Mucosa of gallbladder (tissue), 1 donor: Measurements from ENCODE around the gene MIPEP. TPM values are rescaled to one million over a fixed set of nuclear protein-coding genes. Genes with fewer than 3 reads are reported as not detected.
"Not testable (repeated sequence)": the region's sequence is repeated elsewhere in the genome, so short reads cannot be mapped to it uniquely, and the experiment has no call there.

Source experiments
- DNase-seq: peaks from one replicate; pipeline ENCODE4 v3.0.0-alpha.2; 2020; ENCODE audit warnings: low spot score
- total RNA-seq: library from RNA; stranded (reverse); gene quantifications from one replicate; pipeline ENCODE4 v1.2.1, GENCODE V29; 2021
- donor health status: DM: no; HTN: no; CAD: no.

Gene MIPEP
- total RNA-seq, 1 donor from 2014 or later = 25.1 TPM

DNA sequence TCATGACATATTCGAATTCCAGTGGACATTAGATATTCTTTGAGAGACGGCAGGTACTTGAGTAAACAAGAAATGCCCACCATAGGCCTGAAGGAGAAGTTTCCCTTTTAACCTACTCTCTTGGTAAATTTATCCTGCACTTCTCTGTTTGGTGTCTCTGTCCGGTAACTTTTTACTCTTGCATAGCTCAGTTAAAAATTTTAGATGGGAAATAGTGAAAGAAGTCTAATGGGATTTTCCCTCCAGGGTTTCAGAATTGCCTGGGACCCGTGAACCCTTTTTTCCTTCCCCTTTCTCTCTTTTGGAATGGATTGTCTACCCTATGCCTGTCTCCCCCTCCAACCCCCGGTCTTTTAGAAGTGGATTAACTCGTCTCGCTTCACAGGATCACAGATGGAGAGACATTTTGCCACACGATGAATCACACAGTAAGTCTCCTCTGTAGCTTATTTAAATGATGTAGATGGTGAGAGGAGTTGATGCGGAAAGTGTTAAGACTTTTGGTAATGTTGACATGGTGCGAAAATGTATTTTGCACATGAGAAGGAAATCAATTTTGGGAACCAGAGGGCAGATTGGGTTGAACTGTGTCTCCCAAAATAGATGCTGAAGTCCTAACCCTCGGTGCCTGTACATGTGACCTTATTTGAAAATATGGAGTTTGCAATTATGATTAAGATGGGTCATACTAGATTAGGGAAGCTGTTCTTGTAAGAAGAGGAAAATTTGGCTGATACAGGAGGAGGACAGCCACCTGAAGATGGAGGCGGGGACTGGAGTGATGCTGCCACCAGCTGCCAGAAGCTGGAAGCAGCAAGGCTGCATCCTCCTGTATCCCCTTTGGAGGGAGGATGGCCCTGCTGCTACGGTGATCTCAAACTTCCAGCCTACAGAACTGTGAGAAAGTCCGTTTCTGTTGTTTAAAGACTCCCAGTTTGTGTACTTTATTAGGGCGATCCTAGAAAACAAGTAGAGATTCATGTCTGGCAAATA is 711 bp upstream of the MIPEP start:
- DNase-seq = no peak

DNA sequence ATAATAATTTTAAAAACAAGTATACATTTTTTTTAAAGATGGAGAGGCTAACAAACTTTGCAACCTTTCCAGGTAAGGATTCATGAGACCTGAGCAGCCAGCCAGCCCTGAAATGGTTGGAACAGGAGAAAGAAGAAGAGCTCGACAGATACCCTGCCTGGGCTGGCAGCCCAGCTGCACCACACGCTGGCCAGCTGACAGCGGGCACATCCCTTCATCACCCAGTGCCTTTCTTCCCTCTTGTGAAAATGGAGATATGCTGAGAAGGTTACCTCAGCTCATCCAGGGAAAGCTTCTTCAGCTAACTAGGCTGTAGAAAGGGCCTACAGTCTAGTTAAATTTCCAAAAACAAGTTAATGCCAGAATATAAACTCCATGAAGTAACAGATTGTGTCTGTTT is 4.8 kb downstream of the MIPEP start:
- not testable (repeated sequence) for DNase-seq

DNA sequence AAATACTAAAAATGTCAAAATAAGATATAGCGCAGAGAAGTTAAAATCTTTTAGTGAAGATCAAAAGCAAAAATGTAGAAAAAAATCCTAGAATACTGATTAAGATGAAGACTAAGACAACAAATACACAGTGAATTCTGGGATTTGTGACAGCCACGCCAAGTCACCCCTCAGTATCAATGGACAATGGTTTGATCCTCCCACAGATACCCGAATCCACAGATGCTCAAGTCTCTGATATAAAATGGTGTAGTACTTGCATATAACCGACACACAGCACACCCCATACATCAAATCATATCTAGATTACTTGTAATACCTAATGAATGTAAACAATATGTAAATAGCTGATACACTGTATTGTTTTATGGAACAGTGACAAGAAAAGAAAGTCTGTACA is 5.9 kb downstream of the MIPEP start:
- DNase-seq = no peak

DNA sequence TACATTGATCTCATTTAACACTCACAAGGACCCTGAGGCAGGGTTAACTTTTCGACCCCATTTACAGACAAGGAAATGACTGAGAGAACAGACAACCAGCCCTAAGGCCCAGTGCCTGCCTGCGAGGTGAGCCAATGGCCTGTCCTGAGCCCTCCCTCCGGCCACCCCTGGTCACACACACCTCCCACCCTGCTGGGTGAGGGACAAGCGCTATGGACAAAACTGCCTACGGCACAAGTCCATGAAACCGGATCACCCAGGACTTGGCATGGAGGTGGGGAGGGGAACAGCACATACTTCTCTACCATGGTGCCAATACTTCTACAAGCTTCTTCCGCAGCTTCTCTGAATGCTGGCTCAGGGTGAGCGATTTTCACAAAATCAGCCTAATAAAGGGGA is 7.8 kb downstream of the MIPEP start:
- not testable (repeated sequence) for DNase-seq

DNA sequence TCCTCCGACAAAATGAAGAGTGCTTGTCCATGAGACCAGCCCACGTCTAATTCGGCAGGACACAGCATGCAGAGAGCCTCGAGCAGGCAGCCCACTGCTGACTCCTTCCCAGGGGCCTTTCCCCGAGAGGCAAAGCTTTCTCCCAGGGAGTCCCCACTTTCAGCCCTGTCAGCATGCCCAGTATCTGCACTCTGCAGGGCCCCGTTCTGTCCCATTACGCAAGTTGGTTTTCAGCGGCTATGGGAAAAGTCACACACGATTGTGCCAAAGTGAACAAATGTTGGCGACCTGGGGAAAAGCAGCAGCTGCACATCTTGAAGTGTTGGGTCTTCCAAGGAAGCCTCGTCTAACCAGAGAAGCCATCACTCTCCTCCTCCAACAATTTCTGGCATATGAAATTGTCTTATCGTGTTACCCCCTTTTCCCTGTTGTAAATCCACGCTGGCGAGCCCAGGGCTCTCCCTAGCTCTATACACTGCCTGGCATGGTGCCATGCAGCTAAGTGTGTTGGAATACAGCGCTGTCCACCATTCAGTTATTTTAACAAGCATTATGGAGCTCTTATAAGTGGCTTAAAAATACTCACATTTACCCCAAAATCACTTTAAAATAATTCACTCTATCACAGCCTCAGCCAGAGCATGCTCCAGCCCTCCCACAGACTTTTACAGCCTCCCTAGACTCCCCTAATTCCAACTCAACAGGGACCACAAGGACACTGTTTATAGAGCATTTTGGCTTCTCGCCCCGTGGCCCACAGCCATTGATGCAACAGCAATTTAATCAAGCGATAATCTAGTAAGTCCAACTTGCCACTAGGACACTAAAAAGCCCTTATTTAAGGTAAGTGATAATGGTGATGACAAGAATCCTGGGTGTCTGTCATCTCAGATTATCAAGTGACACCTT is 8.5 kb downstream of the MIPEP start:
- DNase-seq = not testable (repeated sequence)

DNA sequence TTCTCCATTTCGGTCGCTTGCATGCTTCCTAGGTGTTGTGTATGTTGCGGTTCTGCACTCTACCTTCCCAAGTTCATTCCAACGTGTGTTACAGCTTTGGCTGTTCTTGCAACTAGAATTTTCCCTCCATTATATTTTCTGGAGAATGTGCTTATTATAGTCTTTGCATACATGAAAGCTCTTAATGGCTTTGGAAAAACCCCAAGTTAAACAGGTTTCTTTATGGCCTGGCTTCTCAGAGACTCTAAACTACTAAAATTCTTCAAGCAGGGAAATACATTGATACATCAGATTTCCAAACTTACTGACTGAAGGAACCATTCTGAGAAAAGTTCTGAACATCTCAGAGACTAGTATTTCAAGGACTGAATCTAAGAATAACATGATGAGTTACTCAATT is 11.9 kb downstream of the MIPEP start:
- no peak for DNase-seq

DNA sequence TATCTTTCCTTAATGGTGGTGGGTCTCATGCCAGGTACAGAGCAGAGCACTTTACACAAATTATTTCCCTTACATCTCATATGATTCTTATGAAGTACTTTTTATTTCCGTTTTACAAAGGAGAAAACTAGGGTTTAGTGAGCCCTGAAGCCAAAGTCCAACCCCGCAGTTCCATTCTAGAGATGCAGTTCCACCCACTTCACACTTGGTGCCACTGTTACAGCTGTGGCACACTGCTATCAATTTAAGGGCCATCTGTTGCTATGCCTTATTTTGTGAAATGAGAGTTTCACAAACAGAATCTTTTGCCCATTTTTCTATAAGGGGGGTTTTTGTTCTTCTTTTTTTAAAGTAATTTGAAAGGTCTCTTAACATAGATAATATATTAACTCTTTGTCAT is 12.9 kb downstream of the MIPEP start:
- DNase-seq = no peak

DNA sequence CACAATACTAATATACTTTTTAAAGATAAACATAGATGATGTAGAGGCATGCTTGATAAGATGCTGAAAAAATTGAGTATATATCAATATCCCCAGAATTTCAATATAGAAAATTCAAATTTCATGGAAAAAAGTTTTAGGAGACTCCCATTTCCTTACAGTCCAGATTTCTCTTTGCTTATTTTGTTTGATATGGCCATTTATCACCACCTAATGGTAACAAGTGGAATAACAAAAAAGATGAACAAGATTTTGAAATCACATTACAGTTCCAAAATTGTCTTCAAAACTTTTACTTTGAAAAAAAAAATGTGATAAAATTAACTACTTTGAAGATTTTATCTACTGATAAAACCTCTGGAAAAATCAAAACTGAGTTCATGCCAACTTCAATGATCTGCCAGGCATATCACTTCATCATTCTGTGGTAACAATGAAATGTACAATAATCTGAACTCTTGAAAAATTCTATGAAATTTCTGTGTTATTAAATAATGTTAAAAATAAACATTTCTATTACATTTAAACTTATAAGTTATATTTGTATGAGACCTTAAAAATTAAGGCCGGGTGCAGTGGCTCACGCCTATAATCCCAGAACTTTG is 17.5 kb downstream of the MIPEP start:
- DNase-seq = no peak

DNA sequence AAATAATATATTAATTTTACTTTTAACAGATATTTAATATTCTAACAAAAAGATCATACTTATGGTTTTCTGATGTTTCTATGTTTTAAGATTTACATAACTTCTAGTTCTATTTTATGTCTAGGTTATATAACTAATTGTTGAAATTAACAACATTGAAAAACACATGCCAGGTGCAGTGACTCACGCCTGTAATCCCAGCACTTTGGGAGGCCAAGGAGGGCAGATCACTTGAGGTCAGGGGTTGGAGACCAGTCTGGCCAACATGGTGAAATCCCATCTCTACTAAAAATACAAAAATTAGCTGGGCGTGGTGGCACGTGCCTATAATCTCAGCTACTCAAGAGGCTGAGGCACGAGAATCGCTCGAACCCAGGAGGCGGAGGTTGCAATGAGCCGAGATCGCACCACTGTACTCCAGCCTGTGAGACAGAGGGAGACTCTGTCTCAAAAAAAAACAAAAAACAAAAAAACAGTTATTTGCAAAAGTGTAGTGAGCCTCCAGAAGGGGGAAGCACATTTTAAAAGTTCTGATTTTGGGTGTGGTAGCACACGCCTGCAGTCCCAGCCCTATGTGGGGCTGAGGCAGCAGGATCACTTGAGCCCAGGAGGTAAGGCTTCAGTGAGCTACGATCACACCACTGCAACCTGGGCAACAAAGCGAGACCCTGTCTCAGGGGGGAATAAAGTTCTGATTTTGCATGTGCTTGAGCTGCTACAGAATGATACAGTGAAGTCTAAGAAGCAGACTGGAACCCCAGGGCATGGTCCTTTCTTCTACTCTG is 18.7 kb downstream of the MIPEP start:
- DNase-seq = no peak

DNA sequence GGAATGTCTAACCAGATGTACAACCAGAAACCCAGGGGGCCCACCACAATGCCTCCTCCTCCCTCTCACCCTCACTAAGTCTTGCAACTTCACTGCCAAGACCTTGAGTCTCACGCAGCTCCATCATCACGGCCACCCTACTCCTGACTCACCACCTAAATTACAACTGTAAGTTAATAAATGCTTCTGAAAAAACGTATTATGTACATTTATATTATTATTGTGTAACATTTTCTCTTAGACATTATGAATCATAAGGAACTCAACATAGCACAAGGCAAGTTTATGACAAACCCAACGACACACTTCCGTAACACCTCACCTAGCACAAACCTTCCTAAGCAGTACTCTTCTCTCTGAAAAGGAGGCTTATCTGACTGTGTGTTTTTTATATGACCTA is 20.7 kb downstream of the MIPEP start:
- no peak for DNase-seq

DNA sequence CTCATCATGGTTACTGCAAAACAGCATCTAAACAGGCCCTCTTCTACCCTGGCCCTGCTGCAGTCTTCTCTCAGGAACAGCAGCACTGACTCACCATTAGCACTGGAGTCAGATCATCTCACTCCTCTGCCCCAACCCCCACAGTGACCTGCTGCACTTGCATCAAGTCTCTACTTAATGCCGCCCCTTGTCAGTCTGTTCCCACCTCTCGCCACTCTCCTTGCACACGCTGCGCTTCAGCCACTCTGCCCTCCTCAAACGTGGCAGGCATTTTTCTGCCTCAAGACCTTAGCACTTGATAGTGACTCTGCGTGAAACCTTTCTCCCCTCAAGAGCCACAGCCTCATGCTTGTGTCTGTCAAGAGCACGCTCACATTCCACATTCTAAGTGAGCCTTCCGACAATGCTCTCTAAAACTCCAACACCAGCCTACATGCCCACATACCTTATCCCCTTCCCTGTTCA is 22.1 kb downstream of the MIPEP start:
- no peak for DNase-seq

DNA sequence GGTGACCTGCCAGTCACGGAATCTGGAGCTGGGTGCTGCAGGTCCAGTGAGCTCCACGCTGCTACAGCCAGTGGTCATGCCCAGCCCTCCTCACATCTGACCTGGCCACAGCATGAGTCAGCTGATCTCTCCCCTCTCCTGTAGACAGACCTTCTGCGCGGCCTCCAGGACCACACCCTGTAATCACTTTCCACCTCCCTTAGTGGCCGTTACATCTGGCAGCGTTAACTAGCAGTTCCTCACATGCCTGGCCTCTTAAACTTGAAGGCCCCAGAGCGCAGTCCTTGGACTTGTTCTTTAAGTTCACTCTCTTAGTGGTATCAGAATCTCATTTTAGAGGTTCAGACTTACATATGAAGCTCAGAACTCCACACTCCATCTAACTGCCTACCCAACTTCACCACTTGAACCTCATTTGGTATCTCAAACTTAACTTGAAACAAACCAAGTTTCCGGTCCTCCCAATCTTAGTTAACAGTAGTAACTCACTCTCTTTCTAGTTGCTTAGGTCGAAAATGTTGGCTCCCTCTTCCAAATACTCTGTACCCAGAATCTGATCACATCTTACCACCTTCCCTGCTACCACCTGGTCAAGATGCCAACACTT is 22.7 kb downstream of the MIPEP start:
- no peak for DNase-seq

DNA sequence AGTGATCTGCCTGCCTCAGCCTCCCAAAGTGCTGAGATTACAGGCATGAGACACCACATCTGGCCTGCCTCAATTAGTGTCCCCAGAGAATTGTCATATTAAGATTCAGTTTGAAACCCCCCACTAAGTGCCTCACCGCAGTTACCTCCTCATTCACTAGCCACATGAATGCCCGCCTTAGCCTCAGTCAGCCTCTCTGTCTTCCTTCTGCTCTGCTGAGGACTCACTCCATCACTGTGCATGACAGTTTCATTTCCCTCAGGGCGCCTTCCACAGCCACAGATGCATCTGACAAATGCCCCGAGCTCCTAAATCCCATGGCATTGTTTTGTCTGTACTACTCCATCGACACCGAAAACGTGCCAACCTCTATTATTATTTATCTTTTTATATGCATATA is 23.3 kb downstream of the MIPEP start:
- DNase-seq = no peak

DNA sequence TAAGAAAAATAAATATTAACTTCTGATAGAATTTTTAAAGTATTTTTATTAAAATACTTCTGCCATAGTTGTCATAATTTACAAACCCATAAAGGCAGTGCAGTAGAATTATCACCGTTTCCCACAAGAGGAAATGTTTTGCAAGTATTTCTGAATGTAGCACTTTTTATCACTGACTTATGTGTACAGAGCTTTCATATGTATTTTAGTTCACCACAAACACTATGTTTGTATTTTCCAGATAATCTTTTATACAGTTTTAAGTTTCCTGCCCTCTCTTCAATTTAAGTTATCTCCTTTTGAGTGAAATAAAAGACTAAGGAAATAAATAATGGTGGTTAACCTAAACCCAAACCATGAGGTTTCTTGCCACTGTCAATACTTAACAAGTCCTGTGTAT is 24.2 kb downstream of the MIPEP start:
- DNase-seq = no peak

DNA sequence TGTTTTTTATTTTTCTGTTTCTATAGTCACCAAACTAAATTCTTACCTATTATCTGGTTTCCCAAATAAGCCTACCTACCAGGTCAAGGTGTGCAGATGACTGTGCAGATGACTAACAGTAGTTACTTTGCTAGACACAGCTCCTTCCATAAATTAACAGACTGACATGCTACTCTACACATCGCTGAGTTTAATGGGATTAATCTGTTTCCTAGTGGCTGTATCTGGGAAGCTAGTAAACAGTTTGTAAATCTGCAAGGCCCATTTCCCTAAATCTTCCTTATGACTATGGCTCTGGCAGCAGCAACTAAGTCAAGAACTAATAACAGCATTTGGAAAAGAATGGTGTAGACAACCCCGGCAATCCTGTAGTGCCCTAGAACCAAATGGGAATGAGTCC is 27.9 kb downstream of the MIPEP start:
- no peak for DNase-seq

DNA sequence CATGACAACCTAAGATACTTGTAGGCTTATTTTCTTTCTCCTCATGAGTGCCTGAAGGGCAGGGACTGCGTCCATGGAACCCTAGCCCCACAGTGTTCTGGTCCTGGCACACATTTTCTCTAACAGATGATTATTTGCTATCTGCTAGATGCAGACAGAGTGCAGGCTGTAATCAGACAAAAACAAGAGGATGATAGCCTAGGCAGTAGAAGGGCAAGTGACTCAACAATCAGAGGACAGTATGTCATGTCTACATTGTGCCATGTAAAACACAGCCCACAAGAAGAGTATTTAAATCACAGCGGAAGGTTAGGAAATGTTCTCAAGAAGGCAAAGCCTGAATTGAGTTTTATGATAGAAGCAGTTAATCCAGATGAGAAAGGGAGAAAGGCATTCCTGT is 29.3 kb downstream of the MIPEP start:
- DNase-seq = no peak

DNA sequence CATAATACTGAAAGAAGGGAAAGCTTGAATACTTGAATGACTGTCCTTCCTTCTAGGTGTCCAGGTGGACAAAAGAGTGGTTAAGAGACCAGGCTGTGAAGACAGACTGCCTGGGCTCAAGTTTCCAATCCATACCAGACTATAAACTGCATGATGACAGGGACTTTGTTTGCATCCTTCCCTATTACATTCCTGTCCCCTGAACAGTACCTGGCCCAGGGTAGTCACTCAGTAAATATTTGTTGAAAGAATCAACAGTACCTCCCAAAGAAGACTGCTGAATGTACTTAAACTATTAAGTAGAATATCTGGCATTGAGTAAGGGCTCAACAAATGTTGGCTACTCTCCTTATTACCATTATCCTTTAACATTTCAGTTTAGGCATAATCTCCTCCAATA is 29.7 kb downstream of the MIPEP start:
- no peak for DNase-seq

DNA sequence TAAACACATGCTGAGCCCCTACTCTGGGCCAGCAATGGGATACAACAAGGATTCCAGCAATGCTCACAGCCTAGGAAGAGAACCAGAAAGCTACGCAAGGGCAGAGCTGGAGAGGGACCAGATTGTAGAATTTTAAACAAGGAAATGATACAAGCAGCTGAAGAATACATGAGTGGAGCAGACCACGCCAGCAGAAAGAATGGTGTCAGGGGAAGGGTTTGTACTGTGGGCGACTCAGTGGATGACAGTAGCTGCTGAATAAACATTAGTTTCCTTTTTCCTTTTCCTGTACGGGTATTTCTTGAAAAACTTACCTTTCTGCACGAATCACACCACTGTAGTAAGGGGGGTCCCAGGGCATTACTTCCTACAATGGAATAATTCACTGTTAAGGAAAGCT is 30.7 kb downstream of the MIPEP start:
- no peak for DNase-seq

DNA sequence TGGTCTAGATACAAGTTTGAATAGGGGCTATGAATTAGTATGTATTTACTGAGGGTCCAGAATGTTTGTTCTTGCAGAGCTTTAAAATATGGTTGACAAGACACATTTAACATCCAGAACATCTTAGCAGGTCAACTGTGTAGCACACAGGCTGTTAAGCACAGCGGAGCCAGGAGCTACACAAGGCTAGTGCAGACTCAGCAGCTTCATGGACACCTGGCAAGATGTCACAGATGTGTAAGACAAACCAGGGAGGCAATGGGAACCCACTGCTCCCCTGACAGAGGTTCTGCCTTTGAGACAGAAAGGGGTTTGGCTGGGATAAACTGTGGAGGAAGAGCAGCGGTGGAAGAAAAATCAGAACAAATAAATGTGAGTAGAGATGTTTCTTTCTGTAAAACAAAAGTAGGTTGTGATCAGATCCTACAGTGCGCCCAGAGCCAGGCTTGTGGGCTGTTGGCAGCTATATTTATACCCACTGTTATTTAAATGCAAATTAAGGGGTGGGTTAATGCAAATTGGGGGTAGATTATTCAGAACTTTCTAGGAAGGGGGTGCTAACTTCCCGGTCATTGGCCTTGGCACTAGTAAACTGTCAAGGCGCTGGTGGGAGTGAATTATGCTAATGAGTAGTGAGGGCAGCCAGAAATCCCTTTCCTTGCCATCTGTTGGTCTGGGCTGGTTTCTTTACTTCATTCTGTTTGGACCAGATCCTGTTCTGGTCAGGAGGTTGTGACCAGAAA is 33.0 kb downstream of the MIPEP start:
- no peak for DNase-seq

DNA sequence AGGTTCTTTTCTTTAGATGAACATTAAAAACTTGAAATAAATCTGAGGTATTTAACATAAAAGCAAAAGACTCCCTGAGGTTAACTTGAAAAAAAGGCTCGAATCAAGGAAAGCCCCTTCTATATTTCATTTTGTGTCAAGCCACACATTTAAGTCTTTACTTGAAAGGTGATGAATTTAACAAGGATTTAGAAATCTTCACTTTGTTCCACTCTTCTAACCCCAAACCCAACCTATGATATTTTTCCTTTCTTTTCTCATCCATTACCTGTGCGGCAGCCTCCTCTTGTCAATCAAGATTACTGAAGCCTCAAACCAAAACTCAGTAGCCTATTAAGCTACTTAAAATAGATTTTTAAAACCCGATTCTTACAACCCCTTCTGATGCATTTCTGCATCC is 33.8 kb downstream of the MIPEP start:
- no peak for DNase-seq
